Prostate gland (tissue), 2 donors: ENCODE data around the gene ALDH8A1. TPM values are rescaled to one million over a fixed set of nuclear protein-coding genes. Genes with fewer than 3 reads are reported as not detected.

Experiments
- DNase-seq: peaks from one replicate; pipeline ENCODE4 v3.0.0-alpha.2; 2019; ENCODE audit warnings: low spot score
- H3K27ac ChIP-seq, 2 donors: fragments of 200-600 bp; sonication (generic); 2 replicates each; pipeline ENCODE4 v1.5.1; 2017 to 2019
- H3K27me3 ChIP-seq: fragments of 200-600 bp; sonication (generic); replicated peaks from 2 replicates; pipeline ENCODE4 v1.5.1; 2019; ENCODE audit not compliant: insufficient read depth
- H3K36me3 ChIP-seq, 2 donors: fragments of 200-600 bp; sonication (generic); 1 replicate in 1 of 2; 2 replicates in 1 of 2; pipeline versions ENCODE4 v1.5.1 to v1.8.1; 2017 to 2019
- H3K4me1 ChIP-seq: fragments of 200-600 bp; sonication (generic); replicated peaks from 2 replicates; pipeline ENCODE4 v1.5.1; 2019
- H3K4me3 ChIP-seq, 2 donors: fragments of 200-600 bp; sonication (generic); 2 replicates each; pipeline ENCODE4 v1.5.1; 2017 to 2019
- H3K9me3 ChIP-seq: fragments of 200-600 bp; sonication (generic); 2 replicates; pipeline ENCODE4 v1.5.1; 2017
- POLR2A ChIP-seq: fragments of 450-650 bp; IDR thresholded peaks from one replicate; pipeline ENCODE4 v1.6.1; 2016; ENCODE audit warnings: antibody characterized with exemption, mild to moderate bottlenecking
- POLR2AphosphoS5 ChIP-seq: sonication (generic); formaldehyde crosslinking; IDR thresholded peaks from one replicate; pipeline ENCODE4 v1.6.1; 2017; ENCODE audit warnings: antibody characterized with exemption
- WGBS: methylation state at CpG from one replicate; pipeline ENCODE4 v1.1.5; 2018; 5-methylcytosine and 5-hydroxymethylcytosine counted together
- intact Hi-C: fragments of 100-400 bp; cut with DNase I; formaldehyde crosslinking; loops from one replicate; pipeline ENCODE4 v1.14.2; 2022
- total RNA-seq, 2 donors: library from RNA; depleted of rRNA; stranded (reverse); fragments of >200 nt; gene quantifications; one replicate each; pipeline ENCODE4 v1.1.0, GENCODE V29; 2016
- TF ChIP-seq, protein P1 (sequence below), 4 experiments: fragments of 200-600 bp in 2 of 4; fragments of 450-650 bp in 2 of 4; sonication (generic) in 2 of 4; IDR thresholded peaks; 1 replicate in 3 of 4; 2 replicates in 1 of 4; pipeline ENCODE4 v1.5.1; 2016 to 2019; ENCODE audit warnings: antibody characterized with exemption in 4 of 4, mild to moderate bottlenecking in 2 of 4, moderate library complexity in 2 of 4

The ALDH8A1 gene, protein sequence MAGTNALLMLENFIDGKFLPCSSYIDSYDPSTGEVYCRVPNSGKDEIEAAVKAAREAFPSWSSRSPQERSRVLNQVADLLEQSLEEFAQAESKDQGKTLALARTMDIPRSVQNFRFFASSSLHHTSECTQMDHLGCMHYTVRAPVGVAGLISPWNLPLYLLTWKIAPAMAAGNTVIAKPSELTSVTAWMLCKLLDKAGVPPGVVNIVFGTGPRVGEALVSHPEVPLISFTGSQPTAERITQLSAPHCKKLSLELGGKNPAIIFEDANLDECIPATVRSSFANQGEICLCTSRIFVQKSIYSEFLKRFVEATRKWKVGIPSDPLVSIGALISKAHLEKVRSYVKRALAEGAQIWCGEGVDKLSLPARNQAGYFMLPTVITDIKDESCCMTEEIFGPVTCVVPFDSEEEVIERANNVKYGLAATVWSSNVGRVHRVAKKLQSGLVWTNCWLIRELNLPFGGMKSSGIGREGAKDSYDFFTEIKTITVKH
- total RNA-seq, result 1 to 10 TPM in 1 of 2 donors, not detected in 1; 7.6 TPM

DNA sequence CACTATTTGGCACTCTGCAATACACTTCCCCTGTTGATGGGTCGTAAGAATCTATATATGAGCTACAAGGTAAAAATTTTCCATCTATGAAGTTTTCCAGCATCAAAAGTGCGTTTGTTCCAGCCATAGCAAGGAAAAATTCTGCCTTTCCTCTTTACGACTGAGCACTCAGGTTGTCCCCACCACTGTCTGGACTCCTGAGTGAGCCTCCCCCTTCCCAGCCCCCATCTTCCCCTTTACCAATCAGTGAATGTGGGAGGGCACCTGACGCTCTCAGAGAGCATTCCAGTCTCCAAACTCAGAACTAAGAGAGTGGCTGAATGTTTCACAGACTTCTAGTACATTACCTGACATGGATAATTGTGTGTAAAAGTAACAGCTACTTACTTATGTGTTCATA lies at the start of gene ALDH8A1:
Gene ALDH8A1, minus strand, starts transcription at position 175 of the 400 bp plus-strand sequence. Its CDS starts 48 bp downstream, at position 127.
- Histone ChIP-seq H3K27ac (no peak within 1 kb of the TSS), H3K4me3 (no peak within 1 kb of the TSS), H3K36me3 (no peaks in the 10 kb centered on the region), H3K4me1 (no peaks in the 10 kb centered on the region), H3K9me3 (no peaks in the 10 kb centered on the region), H3K27me3 (no peaks in the 10 kb centered on the region)
- DNase-seq, result no peak
- intact Hi-C loops, result no loop called here
- no peak for TF ChIP-seq POLR2AphosphoS5
- no peak for TF ChIP-seq POLR2A
- TF ChIP-seq, protein P1, sequence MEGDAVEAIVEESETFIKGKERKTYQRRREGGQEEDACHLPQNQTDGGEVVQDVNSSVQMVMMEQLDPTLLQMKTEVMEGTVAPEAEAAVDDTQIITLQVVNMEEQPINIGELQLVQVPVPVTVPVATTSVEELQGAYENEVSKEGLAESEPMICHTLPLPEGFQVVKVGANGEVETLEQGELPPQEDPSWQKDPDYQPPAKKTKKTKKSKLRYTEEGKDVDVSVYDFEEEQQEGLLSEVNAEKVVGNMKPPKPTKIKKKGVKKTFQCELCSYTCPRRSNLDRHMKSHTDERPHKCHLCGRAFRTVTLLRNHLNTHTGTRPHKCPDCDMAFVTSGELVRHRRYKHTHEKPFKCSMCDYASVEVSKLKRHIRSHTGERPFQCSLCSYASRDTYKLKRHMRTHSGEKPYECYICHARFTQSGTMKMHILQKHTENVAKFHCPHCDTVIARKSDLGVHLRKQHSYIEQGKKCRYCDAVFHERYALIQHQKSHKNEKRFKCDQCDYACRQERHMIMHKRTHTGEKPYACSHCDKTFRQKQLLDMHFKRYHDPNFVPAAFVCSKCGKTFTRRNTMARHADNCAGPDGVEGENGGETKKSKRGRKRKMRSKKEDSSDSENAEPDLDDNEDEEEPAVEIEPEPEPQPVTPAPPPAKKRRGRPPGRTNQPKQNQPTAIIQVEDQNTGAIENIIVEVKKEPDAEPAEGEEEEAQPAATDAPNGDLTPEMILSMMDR (IDR thresholded peaks at IDR 0.05), result no peak
- 82% methylated on average over 4 of the region's 4 CpGs for WGBS

DNA sequence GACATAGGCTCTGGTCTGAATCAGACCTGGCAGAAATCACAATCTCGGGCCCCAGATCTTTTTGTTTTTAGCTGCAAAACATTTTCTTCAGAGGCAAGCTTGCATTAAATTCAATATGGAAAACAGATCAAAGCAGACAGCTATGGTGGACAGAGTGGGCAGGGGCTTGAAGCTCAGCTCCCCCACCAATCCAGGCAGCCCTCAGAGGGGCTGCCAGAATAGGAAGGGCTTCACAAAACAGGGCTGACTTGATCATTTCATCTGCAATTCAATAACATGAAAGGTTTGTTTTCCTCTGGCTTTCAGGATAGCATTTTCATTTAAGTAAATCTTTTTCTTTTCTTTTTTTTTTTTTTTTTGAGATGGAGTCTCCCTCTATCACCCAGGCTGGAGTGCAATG lies 49.2 kb upstream of the ALDH8A1 start:
- H3K4me1 ChIP-seq, result no peaks in the 10 kb centered on the region
- intact Hi-C loops, result no loop called here
- no peak for DNase-seq
- H3K36me3 ChIP-seq, result no peaks in the 10 kb centered on the region
- no peak overlapping the region for H3K27ac ChIP-seq
- WGBS, result 97% methylated on average over 1 of the region's 1 CpG
- TF ChIP-seq POLR2A (no peak), POLR2AphosphoS5 (no peak)
- TF ChIP-seq, protein P1 (IDR thresholded peaks at IDR 0.05), result no peak
- H3K9me3 ChIP-seq, result no peaks in the 10 kb centered on the region
- no peak overlapping the region for H3K4me3 ChIP-seq
- no peaks in the 10 kb centered on the region for H3K27me3 ChIP-seq

DNA sequence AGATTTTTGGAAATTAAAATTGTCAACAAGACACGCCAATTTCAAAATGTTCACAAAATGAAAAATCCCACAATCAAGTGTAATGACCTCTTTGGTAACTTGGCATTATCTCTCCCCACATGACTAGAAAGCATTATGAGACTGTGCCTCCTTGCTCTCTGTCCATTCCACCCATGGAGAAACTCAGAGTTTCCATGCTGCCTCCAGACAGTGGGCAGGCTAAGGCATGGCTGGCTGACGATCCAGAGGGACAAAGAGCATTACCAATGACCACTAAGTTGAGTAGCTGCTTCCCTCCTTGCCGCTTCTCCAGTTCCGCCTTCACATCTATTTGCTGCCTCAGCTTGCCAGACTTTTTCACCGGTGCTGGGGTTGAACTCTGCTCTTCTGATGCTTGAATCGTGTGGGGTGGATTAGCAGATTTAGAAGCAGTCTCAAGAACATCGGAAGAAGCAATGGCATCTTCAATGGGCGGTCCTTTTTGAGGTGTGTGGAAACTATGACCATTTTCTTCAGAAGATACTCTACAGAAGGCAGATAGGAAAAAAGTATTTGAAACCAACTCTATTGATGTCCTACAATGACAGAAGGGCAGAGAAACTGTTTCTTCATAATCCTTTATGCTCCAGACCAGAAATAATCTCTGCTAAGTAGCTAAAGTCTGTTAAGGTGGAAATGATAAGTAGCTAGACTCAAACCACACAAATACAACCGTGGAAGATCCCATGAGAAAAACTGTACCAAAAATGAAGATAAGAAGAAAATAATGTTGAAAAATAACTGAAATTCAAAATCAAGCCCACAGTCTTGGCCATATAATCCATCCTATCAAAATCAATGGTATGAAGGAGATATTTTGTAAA lies 47.5 kb upstream of the ALDH8A1 start:
- no peak overlapping the region for H3K27ac ChIP-seq
- DNase-seq, result no peak
- H3K9me3 ChIP-seq, result no peaks in the 10 kb centered on the region
- H3K4me3 ChIP-seq, result no peak overlapping the region
- WGBS, result 94% methylated on average over 9 of the region's 9 CpGs
- H3K4me1 ChIP-seq, result no peaks in the 10 kb centered on the region
- intact Hi-C loops, result no loop called here
- no peaks in the 10 kb centered on the region for H3K27me3 ChIP-seq
- TF ChIP-seq POLR2A (no peak), POLR2AphosphoS5 (no peak)
- TF ChIP-seq, protein P1 (IDR thresholded peaks at IDR 0.05), result no peak
- H3K36me3 ChIP-seq, result no peaks in the 10 kb centered on the region

DNA sequence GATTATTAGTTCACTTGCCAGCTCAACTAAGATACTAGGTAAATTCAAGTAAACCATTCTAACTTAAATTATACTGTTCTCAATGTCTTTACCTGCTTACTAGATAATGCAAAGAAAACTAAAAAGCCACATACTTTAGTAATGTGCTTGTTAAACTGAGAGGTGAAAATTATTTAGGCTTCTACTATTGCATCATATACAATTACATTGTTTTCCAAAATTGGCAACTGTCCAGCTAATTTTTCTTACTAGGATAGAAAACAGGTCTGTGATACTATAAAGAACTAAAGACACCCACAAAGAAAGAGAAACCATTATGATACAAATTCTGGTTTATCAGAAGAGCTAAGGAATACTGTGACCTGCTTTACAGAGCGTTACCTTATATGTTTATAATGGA lies 45.6 kb upstream of the ALDH8A1 start:
- no peak overlapping the region for H3K27ac ChIP-seq
- H3K27me3 ChIP-seq, result no peaks in the 10 kb centered on the region
- no peak overlapping the region for H3K4me3 ChIP-seq
- WGBS, result 59% methylated on average over 1 of the region's 1 CpG
- intact Hi-C loops, result no loop called here
- TF ChIP-seq, protein P1 (IDR thresholded peaks at IDR 0.05), result no peak
- TF ChIP-seq POLR2AphosphoS5, result no peak
- TF ChIP-seq POLR2A, result no peak
- no peaks in the 10 kb centered on the region for H3K4me1 ChIP-seq
- H3K36me3 ChIP-seq, result no peaks in the 10 kb centered on the region
- DNase-seq, result no peak
- no peaks in the 10 kb centered on the region for H3K9me3 ChIP-seq
